OCI-LY3 (cell line): ENCODE data around the gene NPTN.

Experiments
- H2AFZ ChIP-seq: fragments of 200-600, 300-600 bp; shearing (Covaris generic); 2 replicates; pipeline ENCODE4 v1.6.0; 2014; ENCODE audit warnings: antibody characterized with exemption, low read depth, low read length
- H3K27ac ChIP-seq: fragments of 200-600, 300-600 bp; sonication (generic); 2 replicates; pipeline ENCODE4 v1.5.1; 2014; ENCODE audit warnings: mild to moderate bottlenecking, low read length, moderate library complexity, mixed read lengths
- H3K27me3 ChIP-seq: fragments of 200-600, 300-600 bp; sonication (generic); 2 replicates; pipeline ENCODE4 v1.6.1; 2014; ENCODE audit warnings: low read depth, low read length, mixed read lengths
- H3K36me3 ChIP-seq: fragments of 200-600, 300-600 bp; sonication (generic); replicated peaks from 2 replicates; pipeline ENCODE3; 2014; ENCODE audit warnings: low read depth, low read length, mixed read lengths
- H3K4me1 ChIP-seq: fragments of 300-600, 200-600 bp; sonication (generic); 2 replicates; pipeline ENCODE4 v1.6.1; 2014; ENCODE audit warnings: low read length, mixed read lengths
- H3K4me2 ChIP-seq: fragments of 200-600, 300-600 bp; sonication (generic); 2 replicates; pipeline ENCODE4 v1.6.1; 2014; ENCODE audit warnings: low read length, mixed read lengths
- H3K4me3 ChIP-seq: fragments of 300-600, 200-600 bp; sonication (generic); 2 replicates; pipeline ENCODE4 v1.5.1; 2014; ENCODE audit warnings: antibody characterized with exemption, mild to moderate bottlenecking, low read length, moderate library complexity
- H3K79me2 ChIP-seq: fragments of 300-600, 200-600 bp; shearing (Covaris generic); 2 replicates; pipeline ENCODE4 v1.6.1; 2014; ENCODE audit warnings: mild to moderate bottlenecking, low read length, mixed read lengths
- H3K9ac ChIP-seq: fragments of 300-600, 200-600 bp; shearing (Covaris generic); 2 replicates; pipeline ENCODE4 v1.6.0; 2014; ENCODE audit warnings: mild to moderate bottlenecking, low read length, moderate library complexity
- H3K9me3 ChIP-seq: fragments of 200-600, 300-600 bp; shearing (Covaris generic); 2 replicates; pipeline ENCODE4 v1.6.1; 2014; ENCODE audit warnings: low read length, mixed read lengths; ENCODE audit not compliant: insufficient read depth
- H4K20me1 ChIP-seq: fragments of 200-600, 300-600 bp; sonication (generic); 2 replicates; pipeline ENCODE4 v1.6.1; 2016; ENCODE audit warnings: low read length, mixed read lengths; ENCODE audit not compliant: insufficient read depth
- EZH2phosphoT487 ChIP-seq: fragments of 200-600 bp; shearing (Covaris generic); IDR thresholded peaks from 2 replicates; pipeline ENCODE4 v1.6.1; 2018; ENCODE audit warnings: antibody characterized with exemption, mixed run types, low read depth
- TF ChIP-seq, protein P1 (sequence below): fragments of 200-600, 300-600 bp; sonication (generic); IDR thresholded peaks from 2 replicates; pipeline ENCODE4 v1.5.1; 2014; ENCODE audit warnings: antibody characterized with exemption, low read length, low read depth

Gene NPTN

DNA sequence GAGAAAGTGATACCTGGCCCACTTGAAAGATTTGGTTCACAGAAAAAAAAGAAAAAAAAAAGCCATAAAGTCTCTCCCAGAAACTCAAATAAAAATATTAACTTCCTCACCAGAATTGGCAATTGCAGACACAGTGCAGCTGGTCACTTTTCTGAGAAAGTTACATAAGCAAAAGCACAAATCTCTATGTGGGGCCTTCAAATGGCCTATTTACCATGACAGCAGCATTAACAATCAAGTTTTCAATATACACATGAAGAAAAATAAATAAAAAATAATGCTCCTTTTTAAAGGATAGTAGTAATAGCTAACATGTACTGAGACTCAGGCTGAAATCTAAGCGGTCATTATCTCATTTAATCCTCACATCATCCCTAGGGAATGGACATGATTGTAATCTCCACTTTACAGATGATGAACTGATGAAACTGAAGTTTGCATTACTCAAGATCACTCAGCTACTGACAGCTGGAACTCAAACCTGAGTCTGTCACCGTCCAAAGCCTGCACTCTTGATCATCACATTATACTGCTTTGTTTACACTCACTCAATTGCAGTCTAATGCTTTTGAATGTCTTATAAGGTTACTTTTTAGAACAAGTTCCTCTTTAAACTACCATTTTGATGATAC lies 3.3 kb downstream of the NPTN start:
- no peak overlapping the region for H3K9ac ChIP-seq
- no peak overlapping the region for H3K27ac ChIP-seq
- H3K79me2 ChIP-seq = peaks cover 80% of the 10 kb centered on the region
- no peaks in the 10 kb centered on the region for H3K27me3 ChIP-seq
- no peak overlapping the region for H3K4me3 ChIP-seq
- H3K4me1 ChIP-seq = peaks cover 26% of the 10 kb centered on the region
- TF ChIP-seq EZH2phosphoT487 = no peak
- TF ChIP-seq, protein P1, sequence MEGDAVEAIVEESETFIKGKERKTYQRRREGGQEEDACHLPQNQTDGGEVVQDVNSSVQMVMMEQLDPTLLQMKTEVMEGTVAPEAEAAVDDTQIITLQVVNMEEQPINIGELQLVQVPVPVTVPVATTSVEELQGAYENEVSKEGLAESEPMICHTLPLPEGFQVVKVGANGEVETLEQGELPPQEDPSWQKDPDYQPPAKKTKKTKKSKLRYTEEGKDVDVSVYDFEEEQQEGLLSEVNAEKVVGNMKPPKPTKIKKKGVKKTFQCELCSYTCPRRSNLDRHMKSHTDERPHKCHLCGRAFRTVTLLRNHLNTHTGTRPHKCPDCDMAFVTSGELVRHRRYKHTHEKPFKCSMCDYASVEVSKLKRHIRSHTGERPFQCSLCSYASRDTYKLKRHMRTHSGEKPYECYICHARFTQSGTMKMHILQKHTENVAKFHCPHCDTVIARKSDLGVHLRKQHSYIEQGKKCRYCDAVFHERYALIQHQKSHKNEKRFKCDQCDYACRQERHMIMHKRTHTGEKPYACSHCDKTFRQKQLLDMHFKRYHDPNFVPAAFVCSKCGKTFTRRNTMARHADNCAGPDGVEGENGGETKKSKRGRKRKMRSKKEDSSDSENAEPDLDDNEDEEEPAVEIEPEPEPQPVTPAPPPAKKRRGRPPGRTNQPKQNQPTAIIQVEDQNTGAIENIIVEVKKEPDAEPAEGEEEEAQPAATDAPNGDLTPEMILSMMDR = no peak
- H4K20me1 ChIP-seq = peaks cover 56% of the 10 kb centered on the region
- H3K4me2 ChIP-seq = 0 out of 2 replicates have a peak overlapping the region, but pooled peaks have one; percentile 97
- H3K36me3 ChIP-seq = no peaks in the 10 kb centered on the region
- H2AFZ ChIP-seq = no peak overlapping the region
- no peaks in the 10 kb centered on the region for H3K9me3 ChIP-seq

DNA sequence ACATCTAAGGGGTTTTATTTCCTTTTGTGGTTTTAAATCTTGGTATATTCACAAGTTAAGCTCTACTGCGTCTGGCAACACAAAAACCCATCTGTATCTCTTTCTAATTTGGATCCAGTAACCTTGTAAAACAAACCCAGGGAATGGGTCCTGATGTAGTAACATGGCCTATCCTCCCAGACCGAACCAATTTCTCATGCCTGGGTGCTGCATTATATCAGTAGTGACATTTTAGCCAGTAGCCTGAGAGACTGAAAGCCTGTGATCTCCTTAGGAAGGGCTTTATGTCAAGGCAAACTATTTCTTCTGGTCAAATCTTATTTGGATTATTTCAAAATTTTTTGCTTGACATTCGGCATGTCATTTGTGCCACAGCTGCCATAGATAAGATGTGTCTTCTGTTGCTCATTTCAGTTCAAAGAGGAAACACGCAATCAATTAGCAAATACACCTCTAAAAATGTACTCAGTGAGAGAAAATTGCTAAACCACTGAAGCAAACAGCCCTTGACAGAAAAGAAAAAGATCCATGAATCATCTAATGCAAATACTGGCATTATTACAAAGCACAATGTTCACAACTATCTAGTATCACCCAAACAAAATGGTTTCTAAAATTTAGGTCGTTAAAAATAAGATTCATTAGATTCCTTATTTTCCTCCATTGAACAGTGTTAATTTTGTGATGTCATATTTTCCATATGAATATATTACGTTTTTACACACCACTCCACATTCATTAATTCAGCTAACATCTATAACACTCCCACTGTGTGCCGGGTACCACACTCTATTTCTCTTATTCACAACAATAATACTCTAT lies 4.0 kb downstream of the NPTN start:
- H4K20me1 ChIP-seq = peaks cover 63% of the 10 kb centered on the region
- H3K9ac ChIP-seq = no peak overlapping the region
- TF ChIP-seq EZH2phosphoT487 = no peak
- TF ChIP-seq, protein P1 = no peak
- no peak overlapping the region for H3K4me3 ChIP-seq
- H3K27ac ChIP-seq = no peak overlapping the region
- H3K4me1 ChIP-seq = peaks cover 25% of the 10 kb centered on the region
- H3K27me3 ChIP-seq = no peaks in the 10 kb centered on the region
- H3K36me3 ChIP-seq = no peaks in the 10 kb centered on the region
- no peak overlapping the region for H2AFZ ChIP-seq
- H3K4me2 ChIP-seq = no peak overlapping the region
- peaks cover 87% of the 10 kb centered on the region for H3K79me2 ChIP-seq
- no peaks in the 10 kb centered on the region for H3K9me3 ChIP-seq

DNA sequence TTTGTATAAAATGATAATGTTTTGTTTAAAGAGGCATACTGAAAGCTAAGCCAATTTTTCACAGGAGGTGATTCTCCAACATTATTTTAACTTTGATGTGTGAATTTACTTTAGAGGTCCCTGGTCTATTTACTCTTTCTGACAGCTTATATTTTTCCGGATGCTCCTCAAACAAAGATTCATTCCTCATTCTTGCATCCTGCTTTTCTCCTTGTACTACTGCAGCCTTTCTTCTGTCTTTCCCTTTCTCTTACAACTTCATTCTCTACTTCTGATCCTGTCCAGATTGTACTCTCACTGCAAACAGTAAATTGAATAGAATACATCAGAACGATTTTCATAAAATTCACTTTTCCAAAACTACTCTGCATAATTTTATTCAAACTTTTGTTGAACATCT lies 5.1 kb downstream of the NPTN start:
- Histone ChIP-seq H3K4me2 (no peak overlapping the region), H3K27ac (no peak overlapping the region), H3K4me1 (peaks cover 20% of the 10 kb centered on the region)

DNA sequence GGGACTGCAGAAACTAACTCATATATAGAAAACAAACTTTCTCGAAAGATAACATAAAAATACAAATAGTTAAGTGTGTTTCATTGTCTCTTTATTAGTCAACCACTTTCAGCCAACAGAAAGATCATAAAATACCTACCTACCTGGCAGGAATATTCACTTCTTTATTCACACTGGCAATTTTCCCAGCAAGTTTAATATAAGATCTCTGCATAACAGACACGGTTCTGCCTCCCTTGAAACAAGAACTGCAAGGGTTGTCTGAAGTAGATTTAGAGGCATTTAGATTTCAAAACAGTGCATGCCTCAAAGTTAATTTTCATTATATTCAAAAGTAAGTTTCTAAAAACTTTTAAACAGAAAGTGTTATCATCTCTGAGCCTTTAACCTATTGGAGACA lies 7.1 kb downstream of the NPTN start:
- no peaks in the 10 kb centered on the region for H3K27me3 ChIP-seq
- no peak overlapping the region for H3K27ac ChIP-seq
- peaks cover 15% of the 10 kb centered on the region for H3K4me1 ChIP-seq
- no peaks in the 10 kb centered on the region for H3K9me3 ChIP-seq
- H3K4me3 ChIP-seq = no peak overlapping the region
- TF ChIP-seq, protein P1 = no peak
- TF ChIP-seq EZH2phosphoT487 = no peak
- no peaks in the 10 kb centered on the region for H3K36me3 ChIP-seq
- no peak overlapping the region for H3K9ac ChIP-seq
- H3K79me2 ChIP-seq = peaks cover 100% of the 10 kb centered on the region
- no peak overlapping the region for H3K4me2 ChIP-seq
- H2AFZ ChIP-seq = no peak overlapping the region
- peaks cover 79% of the 10 kb centered on the region for H4K20me1 ChIP-seq

More for the DNA sequence above, 5.1 kb downstream of the NPTN start:
- Histone ChIP-seq H3K79me2 (peaks cover 98% of the 10 kb centered on the region), H3K27me3 (no peaks in the 10 kb centered on the region), H3K9ac (no peak overlapping the region), H2AFZ (no peak overlapping the region), H3K9me3 (no peaks in the 10 kb centered on the region), H3K4me3 (no peak overlapping the region), H3K36me3 (no peaks in the 10 kb centered on the region), H4K20me1 (peaks cover 73% of the 10 kb centered on the region)
- TF ChIP-seq, protein P1 = no peak
- no peak for TF ChIP-seq EZH2phosphoT487
